Measurements from ENCODE around the gene ANO8.

DNA sequence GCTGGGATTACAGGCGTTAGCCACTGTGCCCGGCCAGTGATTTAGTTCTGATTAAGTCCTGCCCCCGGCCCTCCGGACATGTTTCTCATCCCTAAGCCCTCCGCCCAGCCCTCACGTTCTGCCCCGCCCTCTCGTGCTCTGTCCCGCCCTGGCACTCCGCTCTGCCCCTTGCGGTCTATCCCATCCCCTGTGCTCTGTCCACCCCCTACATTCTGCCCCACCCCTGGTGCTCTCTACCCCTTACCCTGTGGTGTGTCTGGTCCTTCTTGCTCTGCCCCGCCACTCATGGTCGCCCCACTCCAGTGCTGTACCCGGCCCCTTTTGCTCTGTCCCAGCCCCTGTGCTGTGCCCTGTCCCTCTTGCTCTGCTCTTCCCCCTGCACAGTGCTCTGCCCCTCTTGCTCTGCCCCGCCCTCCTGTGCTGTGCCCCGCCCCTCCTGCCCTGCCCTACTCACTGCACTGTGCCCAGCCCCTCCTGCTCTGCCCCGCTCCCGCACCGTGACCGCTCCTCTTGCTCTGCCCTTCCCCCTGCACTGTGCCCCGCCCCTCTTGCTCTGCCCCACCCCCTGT lies 5.7 kb upstream of the ANO8 start:
- TF ChIP-seq, protein P1, sequence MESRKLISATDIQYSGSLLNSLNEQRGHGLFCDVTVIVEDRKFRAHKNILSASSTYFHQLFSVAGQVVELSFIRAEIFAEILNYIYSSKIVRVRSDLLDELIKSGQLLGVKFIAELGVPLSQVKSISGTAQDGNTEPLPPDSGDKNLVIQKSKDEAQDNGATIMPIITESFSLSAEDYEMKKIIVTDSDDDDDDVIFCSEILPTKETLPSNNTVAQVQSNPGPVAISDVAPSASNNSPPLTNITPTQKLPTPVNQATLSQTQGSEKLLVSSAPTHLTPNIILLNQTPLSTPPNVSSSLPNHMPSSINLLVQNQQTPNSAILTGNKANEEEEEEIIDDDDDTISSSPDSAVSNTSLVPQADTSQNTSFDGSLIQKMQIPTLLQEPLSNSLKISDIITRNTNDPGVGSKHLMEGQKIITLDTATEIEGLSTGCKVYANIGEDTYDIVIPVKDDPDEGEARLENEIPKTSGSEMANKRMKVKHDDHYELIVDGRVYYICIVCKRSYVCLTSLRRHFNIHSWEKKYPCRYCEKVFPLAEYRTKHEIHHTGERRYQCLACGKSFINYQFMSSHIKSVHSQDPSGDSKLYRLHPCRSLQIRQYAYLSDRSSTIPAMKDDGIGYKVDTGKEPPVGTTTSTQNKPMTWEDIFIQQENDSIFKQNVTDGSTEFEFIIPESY (IDR thresholded peaks at IDR 0.05; ENCODE audit: borderline replicate concordance, low read depth), result no peak
- no peak for TF ChIP-seq PBX3 (IDR thresholded peaks at IDR 0.05)
- TF ChIP-seq NFIC (IDR thresholded peaks at IDR 0.05; ENCODE audit: borderline replicate concordance), result no peak
- no peak for TF ChIP-seq JUND (IDR thresholded peaks at IDR 0.05)
- no peak for TF ChIP-seq TAF1 (IDR thresholded peaks at IDR 0.05; ENCODE audit: borderline replicate concordance, low read depth, low read length)
- TF ChIP-seq, protein P2, sequence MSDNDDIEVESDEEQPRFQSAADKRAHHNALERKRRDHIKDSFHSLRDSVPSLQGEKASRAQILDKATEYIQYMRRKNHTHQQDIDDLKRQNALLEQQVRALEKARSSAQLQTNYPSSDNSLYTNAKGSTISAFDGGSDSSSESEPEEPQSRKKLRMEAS (IDR thresholded peaks at IDR 0.05; ENCODE audit: low read depth), result no peak
- TF ChIP-seq GABPA (IDR thresholded peaks at IDR 0.05; ENCODE audit: low read depth), result no peak
- TF ChIP-seq FOXJ3 (CRISPR knock-in tag; IDR thresholded peaks at IDR 0.05), result no peak
- no peak for TF ChIP-seq POLR2AphosphoS5 (IDR thresholded peaks at IDR 0.05; ENCODE audit: low read depth, low read length)
- no peak for TF ChIP-seq EZH2phosphoT487 (IDR thresholded peaks at IDR 0.05; ENCODE audit: borderline replicate concordance, low read depth)
- TF ChIP-seq, protein P3, sequence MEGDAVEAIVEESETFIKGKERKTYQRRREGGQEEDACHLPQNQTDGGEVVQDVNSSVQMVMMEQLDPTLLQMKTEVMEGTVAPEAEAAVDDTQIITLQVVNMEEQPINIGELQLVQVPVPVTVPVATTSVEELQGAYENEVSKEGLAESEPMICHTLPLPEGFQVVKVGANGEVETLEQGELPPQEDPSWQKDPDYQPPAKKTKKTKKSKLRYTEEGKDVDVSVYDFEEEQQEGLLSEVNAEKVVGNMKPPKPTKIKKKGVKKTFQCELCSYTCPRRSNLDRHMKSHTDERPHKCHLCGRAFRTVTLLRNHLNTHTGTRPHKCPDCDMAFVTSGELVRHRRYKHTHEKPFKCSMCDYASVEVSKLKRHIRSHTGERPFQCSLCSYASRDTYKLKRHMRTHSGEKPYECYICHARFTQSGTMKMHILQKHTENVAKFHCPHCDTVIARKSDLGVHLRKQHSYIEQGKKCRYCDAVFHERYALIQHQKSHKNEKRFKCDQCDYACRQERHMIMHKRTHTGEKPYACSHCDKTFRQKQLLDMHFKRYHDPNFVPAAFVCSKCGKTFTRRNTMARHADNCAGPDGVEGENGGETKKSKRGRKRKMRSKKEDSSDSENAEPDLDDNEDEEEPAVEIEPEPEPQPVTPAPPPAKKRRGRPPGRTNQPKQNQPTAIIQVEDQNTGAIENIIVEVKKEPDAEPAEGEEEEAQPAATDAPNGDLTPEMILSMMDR (IDR thresholded peaks at IDR 0.05), result no peak
- TF ChIP-seq ELF1 (IDR thresholded peaks at IDR 0.05), result no peak
- no peak for TF ChIP-seq RXRA (IDR thresholded peaks at IDR 0.05; ENCODE audit: borderline replicate concordance, low read depth)

Measured in SK-N-SH (cell line).